Epithelial cell of esophagus (primary cell): ENCODE data around the gene TUSC7.

Experiments
- DNase-seq: peaks from one replicate; pipeline ENCODE4 v3.0.0; 2010; ENCODE audit warnings: low read depth
- H3K4me3 ChIP-seq: 2 replicates; pipeline ENCODE4 v1.5.1; 2011; ENCODE audit warnings: mild to moderate bottlenecking, low read length, control low read depth
- TF ChIP-seq, protein P1 (sequence below): IDR thresholded peaks from 2 replicates; pipeline ENCODE4 v1.5.1; 2011; ENCODE audit warnings: low read depth, mild to moderate bottlenecking, low read length, control low read depth, inconsistent platforms; ENCODE audit not compliant: insufficient read depth; ENCODE audit errors: missing control alignments

The TUSC7 gene

DNA sequence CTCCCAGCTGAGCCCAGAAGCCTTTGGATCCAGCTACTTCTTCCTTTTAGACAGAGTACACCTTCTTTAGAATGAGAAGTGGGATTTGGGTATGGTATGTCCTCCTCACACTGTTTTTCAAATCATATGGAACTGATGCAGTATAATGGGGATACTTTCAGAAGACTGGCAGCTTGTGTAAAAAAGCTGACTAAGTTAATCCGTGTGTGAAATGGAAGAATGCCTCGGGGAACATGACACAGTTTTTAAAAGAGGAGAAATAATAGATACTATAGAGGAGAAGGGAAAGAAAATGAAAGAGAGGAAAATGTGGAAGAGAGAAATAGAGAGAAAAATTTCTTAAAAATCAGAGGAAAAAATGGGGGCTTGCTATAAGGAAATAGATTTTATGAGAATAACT, 47.7 kb downstream of the TUSC7 start:
- DNase-seq, result no peak
- H3K4me3 ChIP-seq, result no peak overlapping the region
- TF ChIP-seq, protein P1, sequence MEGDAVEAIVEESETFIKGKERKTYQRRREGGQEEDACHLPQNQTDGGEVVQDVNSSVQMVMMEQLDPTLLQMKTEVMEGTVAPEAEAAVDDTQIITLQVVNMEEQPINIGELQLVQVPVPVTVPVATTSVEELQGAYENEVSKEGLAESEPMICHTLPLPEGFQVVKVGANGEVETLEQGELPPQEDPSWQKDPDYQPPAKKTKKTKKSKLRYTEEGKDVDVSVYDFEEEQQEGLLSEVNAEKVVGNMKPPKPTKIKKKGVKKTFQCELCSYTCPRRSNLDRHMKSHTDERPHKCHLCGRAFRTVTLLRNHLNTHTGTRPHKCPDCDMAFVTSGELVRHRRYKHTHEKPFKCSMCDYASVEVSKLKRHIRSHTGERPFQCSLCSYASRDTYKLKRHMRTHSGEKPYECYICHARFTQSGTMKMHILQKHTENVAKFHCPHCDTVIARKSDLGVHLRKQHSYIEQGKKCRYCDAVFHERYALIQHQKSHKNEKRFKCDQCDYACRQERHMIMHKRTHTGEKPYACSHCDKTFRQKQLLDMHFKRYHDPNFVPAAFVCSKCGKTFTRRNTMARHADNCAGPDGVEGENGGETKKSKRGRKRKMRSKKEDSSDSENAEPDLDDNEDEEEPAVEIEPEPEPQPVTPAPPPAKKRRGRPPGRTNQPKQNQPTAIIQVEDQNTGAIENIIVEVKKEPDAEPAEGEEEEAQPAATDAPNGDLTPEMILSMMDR, result no peak

DNA sequence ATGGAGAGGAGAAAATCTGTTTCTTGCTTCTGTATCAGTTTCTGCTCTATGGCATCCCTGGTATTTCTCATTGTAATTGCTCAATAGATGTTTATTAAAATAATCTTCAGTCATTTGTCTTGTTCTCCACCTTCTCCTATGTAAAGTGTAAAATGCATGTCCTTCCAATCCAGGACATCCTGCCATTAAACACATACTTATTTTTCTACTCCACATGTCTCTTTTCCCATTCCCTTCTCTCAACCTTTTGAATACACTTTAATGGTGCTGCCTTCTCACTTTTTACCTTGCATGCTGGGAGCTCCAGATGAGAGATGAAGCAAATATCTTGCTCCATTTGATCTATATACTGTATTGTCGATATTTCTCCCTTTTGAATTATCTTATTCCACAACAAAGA, 49.7 kb downstream of the TUSC7 start:
- DNase-seq, result no peak
- H3K4me3 ChIP-seq, result no peak overlapping the region
- TF ChIP-seq, protein P1, result no peak
